Activated CD4-positive, alpha-beta T cell treated with anti-CD3 and anti-CD28 coated beads, Interleukin-2, amount 50 U/mL, for 16 hours (primary cell): ENCODE measurements around the gene PLPPR4.
"Not testable (repeated sequence)": the region's sequence is repeated elsewhere in the genome, so short reads cannot be mapped to it uniquely, and the experiment has no call there.

ENCODE experiments used
- DNase-seq: peaks from one replicate; pipeline ENCODE4 v3.0.0-alpha.2; 2020

Gene PLPPR4

GRCh38 chr1:99270646-99271045 is 6.4 kb downstream of the PLPPR4 start:
- DNase-seq = no peak

- no peak for DNase-seq
Observed at GRCh38 chr1:99271249-99271648, 7.0 kb downstream of the PLPPR4 start.

GRCh38 chr1:99277066-99277465 is 12.8 kb downstream of the PLPPR4 start:
- no peak for DNase-seq

- DNase-seq = no peak
Observed at GRCh38 chr1:99279525-99279924, 15.2 kb downstream of the PLPPR4 start.

- DNase-seq = no peak
Observed at GRCh38 chr1:99281105-99281504, 16.8 kb downstream of the PLPPR4 start.

GRCh38 chr1:99282536-99282935 is 18.2 kb downstream of the PLPPR4 start:
- DNase-seq = no peak

GRCh38 chr1:99283521-99283920 is 19.2 kb downstream of the PLPPR4 start:
- not testable (repeated sequence) for DNase-seq

GRCh38 chr1:99292886-99293285 is 28.6 kb downstream of the PLPPR4 start:
- no peak for DNase-seq

GRCh38 chr1:99297923-99298322 is 33.6 kb downstream of the PLPPR4 start:
- DNase-seq = no peak

GRCh38 chr1:99304725-99305282 is 40.5 kb downstream of the PLPPR4 start:
- DNase-seq = no peak

GRCh38 chr1:99305626-99306025 is 41.3 kb downstream of the PLPPR4 start:
- DNase-seq = no peak

GRCh38 chr1:99306056-99306455 is 41.8 kb downstream of the PLPPR4 start:
- DNase-seq = no peak

- DNase-seq = no peak
Observed at GRCh38 chr1:99306644-99307043, 42.4 kb downstream of the PLPPR4 start.

- no peak for DNase-seq
Observed at GRCh38 chr1:99315305-99315704, 51.0 kb downstream of the PLPPR4 start.

- no peak for DNase-seq
Observed at GRCh38 chr1:99326215-99326949, 62.1 kb downstream of the PLPPR4 start.

GRCh38 chr1:99327357-99327756 is 63.1 kb downstream of the PLPPR4 start:
- no peak for DNase-seq

- no peak for DNase-seq
Observed at GRCh38 chr1:99328171-99328570, 63.9 kb downstream of the PLPPR4 start.

- no peak for DNase-seq
Observed at GRCh38 chr1:99331083-99331482, 66.8 kb downstream of the PLPPR4 start.

GRCh38 chr1:99331636-99332035 is 67.3 kb downstream of the PLPPR4 start:
- no peak for DNase-seq

- no peak for DNase-seq
Observed at GRCh38 chr1:99332561-99332960, 68.3 kb downstream of the PLPPR4 start.

GRCh38 chr1:99334991-99335390 is 70.7 kb downstream of the PLPPR4 start:
- DNase-seq = no peak

GRCh38 chr1:99347041-99347684 is 82.9 kb downstream of the PLPPR4 start:
- DNase-seq = no peak

GRCh38 chr1:99348397-99349132 is 84.3 kb downstream of the PLPPR4 start:
- no peak for DNase-seq

GRCh38 chr1:99352821-99353220 is 88.5 kb downstream of the PLPPR4 start:
- no peak for DNase-seq
